Posterior vena cava (tissue), 2 donors: ENCODE results near the gene EXOG. TPM values are rescaled to one million over a fixed set of nuclear protein-coding genes. Genes with fewer than 3 reads are reported as not detected.
"Not testable (repeated sequence)": the region's sequence is repeated elsewhere in the genome, so short reads cannot be mapped to it uniquely, and the experiment has no call there.

Source experiments
- DNase-seq: peaks from one replicate; pipeline ENCODE4 v3.0.0-alpha.2; 2020; ENCODE audit warnings: low spot score
- intact Hi-C, 2 donors: fragments of 100-400 bp; cut with DNase I; formaldehyde crosslinking; loops; one replicate each; pipeline versions ENCODE4 v1.14.1 to v1.14.2; 2022 to 2023
- total RNA-seq, 2 donors: library from RNA; stranded (reverse); fragmentation: NEBNext Ultra II Directional; extraction: Animal tissue kit (Norgen Biotek cat#: 25700); gene quantifications; one replicate each; pipeline ENCODE4 v1.2.1, GENCODE V29; 2021
- donor health status: DM: yes; HTN: yes; CAD: no.
- donor health status: DM: yes; HTN: yes; CAD: no.

The EXOG gene
- total RNA-seq, 2 donors from 2014 or later = 12.3 to 14.7 TPM

- intact Hi-C loops = no loop called here
- no peak for DNase-seq
Observed at GRCh38 chr3:38555149-38555840, 59.2 kb downstream of the EXOG start.

- DNase-seq = no peak
- intact Hi-C loops = no loop called here
Observed at GRCh38 chr3:38555926-38556325, 59.8 kb downstream of the EXOG start.

- intact Hi-C loops = no loop called here
- no peak for DNase-seq
Observed at GRCh38 chr3:38556640-38557358, 60.7 kb downstream of the EXOG start.

- DNase-seq = no peak
- intact Hi-C loops = no loop called here
Observed at GRCh38 chr3:38558864-38559263, 62.7 kb downstream of the EXOG start.

GRCh38 chr3:38560284-38560683, 64.1 kb downstream of the EXOG start:
- DNase-seq = peak; percentile 52
- intact Hi-C loops = no loop called here

- DNase-seq = no peak
- intact Hi-C loops = no loop called here
Observed at GRCh38 chr3:38560996-38561717, 65.0 kb downstream of the EXOG start.

- intact Hi-C loops = no loop called here
- peak; percentile 46 for DNase-seq
Observed at GRCh38 chr3:38561746-38562466, 65.8 kb downstream of the EXOG start.

- DNase-seq = peak; percentile 61
- intact Hi-C loops = no loop called here
Observed at GRCh38 chr3:38562467-38562925, 66.4 kb downstream of the EXOG start.

- DNase-seq = peak; percentile 66
- intact Hi-C loops = no loop called here
Observed at GRCh38 chr3:38563070-38563885, 67.1 kb downstream of the EXOG start.

GRCh38 chr3:38563886-38564270, 67.7 kb downstream of the EXOG start:
- DNase-seq = no peak
- intact Hi-C loops = no loop called here

GRCh38 chr3:38564631-38565338, 68.6 kb downstream of the EXOG start:
- peak; percentile 52 for DNase-seq
- intact Hi-C loops = no loop called here

- intact Hi-C loops = no loop called here
- DNase-seq = peak; percentile 59
Observed at GRCh38 chr3:38565339-38566214, 69.4 kb downstream of the EXOG start.

- peak; percentile 47 for DNase-seq
- intact Hi-C loops = no loop called here
Observed at GRCh38 chr3:38566215-38566528, 70.0 kb downstream of the EXOG start.

GRCh38 chr3:38566794-38567193, 70.7 kb downstream of the EXOG start:
- DNase-seq = peak; percentile 64
- intact Hi-C loops = not testable (repeated sequence)

- intact Hi-C loops = no loop called here
- DNase-seq = no peak
Observed at GRCh38 chr3:38567498-38567897, 71.4 kb downstream of the EXOG start.

- DNase-seq = no peak
- intact Hi-C loops = no loop called here
Observed at GRCh38 chr3:38573111-38573510, 77.0 kb downstream of the EXOG start.

GRCh38 chr3:38573556-38573955, 77.4 kb downstream of the EXOG start:
- intact Hi-C loops = no loop called here
- no peak for DNase-seq
